IPS-NIHi11 (cell line): ENCODE measurements around the gene EBNA1BP2.
"Not testable (repeated sequence)": the region's sequence is repeated elsewhere in the genome, so short reads cannot be mapped to it uniquely, and the experiment has no call there.

Experiments used
- DNase-seq: peaks from one replicate; pipeline ENCODE4 v3.0.0; 2012; ENCODE audit warnings: mixed read lengths, low spot score

The EBNA1BP2 gene

DNA sequence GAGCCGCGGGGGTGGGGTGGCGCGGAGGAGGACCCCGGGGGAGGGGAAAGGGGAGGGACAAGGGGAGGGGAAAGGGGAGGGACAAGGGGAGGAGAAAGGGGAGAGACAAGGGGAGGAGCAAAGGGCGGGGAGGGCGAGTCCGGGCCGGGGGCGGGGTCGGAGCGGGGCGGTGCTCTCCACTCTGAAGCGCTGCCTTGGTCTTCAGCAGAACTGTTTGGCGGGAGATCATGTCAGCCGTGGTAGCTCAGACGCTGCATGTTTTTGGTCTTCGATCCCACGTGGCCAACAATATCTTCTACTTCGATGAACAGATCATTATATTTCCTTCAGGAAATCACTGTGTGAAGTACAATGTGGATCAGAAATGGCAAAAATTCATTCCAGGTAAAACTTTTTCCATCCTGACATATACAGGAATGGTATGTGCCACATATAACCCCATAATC is 460 bp upstream of the EBNA1BP2 start:
- DNase-seq, result peak; percentile 97

DNA sequence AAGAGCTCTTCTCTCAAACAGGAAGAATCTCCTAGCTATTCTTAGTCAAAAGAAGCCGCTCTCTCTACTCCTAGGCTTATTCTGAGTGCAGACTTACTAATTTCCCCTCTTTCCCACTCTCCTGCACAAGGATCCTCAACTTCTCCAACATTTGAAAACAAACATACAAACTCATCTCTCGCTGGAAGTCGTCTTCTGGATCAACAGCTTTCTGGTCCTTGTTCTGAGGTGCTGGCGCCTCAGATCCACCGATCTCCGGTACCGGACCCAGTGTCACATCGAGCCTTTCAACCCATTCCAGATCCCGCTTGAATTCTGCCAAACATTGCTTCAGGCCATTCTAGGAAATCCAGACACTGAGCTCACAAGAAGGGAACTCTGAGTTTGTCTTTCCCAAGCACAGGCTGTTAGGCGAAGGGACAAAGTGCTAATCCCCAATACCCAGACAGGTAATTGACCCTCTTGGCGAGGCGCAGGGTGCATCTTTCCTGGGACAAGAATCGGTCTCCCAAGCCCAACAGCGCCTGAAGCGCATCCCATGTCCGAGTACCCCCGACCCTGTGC is 696 bp downstream of the EBNA1BP2 start:
- DNase-seq, result peak; percentile 5

DNA sequence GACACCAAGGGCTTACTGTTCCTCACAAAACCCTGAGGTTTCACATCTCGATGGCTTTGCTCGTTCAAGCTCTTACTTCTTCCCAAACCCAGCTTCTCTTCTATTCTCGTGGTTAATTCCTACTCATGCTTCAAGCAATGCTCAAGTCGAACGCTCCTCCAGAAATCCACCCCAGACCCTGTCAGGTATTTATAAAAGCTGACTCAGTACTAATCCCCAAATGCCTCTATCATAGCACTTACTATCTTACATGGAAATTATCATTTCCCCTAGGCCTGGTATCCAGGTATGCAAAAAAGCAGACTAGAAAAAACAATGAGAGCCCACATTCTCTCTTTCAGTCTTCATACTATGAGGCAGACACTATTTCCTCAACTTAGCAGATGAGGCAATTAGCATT is 6.3 kb downstream of the EBNA1BP2 start:
- no peak for DNase-seq

DNA sequence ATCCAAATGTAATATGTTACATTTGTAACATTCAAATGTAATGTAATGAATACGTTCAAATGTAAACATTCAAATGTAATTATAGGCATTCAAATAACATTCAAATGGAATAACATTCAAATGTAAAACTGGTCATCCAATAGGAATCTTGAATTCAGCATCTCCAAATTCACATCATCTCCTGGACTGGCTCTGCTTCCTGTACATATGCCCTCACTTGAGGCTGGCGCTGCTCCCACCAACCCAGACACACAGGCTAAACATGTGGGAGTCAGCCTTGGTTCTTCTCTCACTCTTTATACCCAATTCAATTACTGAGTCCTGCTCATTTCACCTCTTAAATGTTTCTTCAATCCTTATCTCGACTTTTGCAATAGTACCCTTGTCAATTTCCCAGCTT is 6.9 kb downstream of the EBNA1BP2 start:
- DNase-seq, result no peak

DNA sequence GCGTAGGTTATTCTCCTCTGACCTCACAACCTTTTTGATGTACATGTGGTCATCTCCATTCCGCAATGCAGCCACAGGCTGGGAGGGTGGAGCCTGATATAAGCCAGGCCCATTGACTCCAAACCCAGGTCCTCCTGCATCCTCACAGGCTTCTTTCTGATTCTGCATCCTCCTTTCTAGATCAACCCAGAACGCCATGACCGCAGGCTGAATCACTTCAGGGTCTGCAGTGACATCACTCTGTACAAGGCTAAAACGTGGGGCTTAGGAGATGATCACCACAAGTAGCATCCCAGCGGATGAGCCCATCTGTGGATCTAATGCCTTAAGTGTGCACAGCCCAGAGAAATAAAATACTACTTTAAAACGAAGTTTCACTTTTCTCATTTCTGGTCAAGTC is 16.1 kb downstream of the EBNA1BP2 start:
- DNase-seq, result no peak

DNA sequence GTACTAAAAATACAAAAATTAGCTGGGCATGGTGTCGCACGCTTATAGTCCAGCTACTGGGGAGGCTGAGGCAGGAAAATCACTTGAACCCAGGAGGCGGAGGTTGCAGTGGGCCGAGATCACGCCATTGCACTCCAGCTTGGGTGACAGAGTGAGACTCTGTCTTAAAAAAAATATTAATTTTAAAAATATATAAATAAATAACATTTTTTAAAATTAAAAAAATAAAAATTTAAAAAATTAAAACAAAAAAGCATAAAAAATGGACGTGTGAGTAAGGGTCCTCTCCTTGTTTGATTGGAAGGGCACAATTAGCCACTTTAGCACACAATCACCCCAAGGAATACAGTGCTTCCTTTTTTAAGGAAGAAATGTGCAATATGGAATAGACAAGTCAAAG is 18.6 kb downstream of the EBNA1BP2 start:
- DNase-seq, result no peak

DNA sequence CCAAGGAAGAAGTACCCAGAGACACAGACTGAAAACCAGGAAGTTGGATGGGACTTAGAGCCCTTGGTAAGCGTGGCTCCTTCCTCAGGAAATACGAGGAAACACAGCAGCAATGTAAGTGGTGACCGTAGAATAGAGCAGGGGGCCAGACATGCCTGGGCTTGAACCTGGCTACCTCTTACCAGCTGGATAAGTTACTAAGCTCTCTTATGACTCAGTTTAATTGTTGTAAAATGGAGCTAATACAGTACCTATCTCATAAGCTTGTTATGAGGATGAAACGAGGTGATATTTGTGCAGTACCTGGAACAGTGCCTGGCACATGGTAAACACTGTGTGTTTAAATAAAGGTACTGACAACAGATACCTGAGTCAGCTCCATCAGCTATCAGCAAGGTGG is 19.2 kb downstream of the EBNA1BP2 start:
- no peak for DNase-seq

DNA sequence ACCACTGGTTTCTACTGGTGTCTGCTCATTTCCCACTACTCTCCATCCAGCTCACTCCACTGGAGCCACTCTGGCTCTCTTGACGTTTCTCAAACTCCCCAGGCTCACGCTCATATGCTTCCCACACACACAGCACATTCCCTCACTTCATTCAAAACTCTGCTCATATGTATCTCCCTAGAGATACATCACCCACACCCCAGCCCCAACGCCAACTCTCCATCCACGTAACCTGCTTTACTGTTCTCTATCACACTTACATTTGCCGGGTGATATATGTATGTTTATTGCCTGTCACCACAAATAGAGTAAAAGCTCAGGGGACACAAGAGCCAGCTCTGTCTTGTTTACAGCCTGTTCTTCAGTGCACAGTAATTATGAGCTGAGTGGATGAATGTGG is 22.2 kb downstream of the EBNA1BP2 start:
- no peak for DNase-seq

DNA sequence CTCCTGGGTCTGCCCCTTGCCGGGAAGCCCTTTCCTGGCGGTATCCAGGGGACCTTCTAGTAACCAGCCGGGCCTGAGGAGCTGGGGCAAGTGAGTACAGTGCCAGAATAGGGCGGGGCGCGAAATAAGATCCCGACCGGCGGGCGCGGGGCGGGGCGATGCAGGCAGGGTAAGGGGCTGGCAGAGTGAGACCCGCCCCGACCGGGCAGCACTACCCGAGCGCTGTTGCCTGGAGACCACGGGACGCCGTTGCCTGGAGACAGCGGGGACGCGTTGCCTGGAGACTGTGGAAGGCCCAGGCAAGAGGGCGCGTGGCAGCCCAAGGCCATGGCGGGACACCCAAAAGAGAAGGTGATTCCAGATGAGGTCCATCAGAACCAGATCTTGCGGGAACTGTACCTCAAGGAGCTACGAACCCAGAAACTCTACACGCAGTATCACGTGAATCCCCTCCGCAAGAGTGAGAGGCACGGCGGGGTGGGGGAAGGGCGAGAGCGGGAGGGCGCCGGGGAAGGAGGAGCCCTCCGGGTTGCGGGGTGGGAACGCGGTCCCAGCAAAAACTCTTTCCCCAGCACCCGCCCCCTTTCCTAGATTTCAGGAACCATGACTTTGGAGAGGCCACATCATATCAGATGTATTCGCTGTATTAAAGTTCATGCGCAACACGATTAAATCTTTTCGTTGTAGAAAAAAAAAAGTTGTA is 24.3 kb downstream of the EBNA1BP2 start:
- DNase-seq, result peak; percentile 97

DNA sequence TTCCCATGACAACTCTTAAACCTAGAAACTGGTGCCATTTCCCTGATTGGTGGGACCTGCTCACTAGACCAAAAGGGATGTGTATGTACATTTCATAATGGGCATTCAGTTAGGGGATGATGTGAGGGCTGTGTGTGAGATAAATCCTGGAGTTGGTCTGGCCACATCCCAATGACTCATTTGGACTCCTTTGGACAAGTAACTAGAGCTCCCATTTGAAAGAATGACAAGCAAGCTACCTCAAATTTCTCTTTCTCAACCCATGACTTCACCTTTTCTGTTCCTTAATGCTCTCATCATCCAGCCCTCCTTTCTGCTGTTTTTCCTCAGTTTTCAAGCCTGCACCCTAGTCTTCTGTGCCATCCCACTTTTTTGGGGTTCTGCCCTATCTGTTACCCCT is 27.9 kb downstream of the EBNA1BP2 start:
- DNase-seq, result no peak

DNA sequence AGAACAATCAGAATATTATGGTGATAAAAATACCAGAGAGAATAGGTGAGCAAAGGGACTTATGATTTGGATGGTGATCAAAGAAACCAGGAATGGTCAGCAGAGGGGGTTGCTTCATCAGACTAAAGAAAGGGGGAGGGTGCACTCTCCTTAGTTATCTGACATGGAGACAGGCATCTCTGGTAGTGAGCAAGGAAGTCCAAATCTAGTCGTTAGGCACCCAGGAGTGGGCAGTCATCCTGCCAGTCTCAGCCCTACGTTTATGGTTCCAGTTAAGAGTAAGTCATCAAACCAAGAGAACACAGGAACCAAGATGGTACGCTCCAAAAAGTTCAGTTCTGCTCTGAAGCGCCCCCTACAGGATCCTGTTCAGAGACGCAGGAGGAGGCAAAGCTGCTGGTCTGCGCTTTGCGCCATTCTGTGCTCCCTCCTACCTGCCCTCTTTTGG is 28.6 kb downstream of the EBNA1BP2 start:
- peak; percentile 35 for DNase-seq

DNA sequence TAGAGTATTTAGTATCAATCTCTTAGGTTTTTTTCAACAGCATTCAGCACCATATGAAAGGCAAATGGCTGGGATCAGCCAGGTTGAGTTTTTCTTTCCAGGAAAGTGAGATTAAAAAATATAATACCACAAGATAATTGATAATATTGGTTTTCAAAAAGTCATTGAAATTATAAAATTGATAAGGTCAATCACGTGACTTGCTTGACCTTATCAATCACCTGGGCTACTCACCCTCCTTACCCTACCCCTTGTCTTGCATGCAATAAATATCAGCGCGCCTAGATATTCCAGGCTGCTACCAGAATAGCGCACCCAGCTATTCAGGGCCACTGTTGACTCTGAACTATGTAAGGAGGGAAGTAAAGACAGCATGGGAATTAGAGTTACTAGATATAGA is 31.5 kb downstream of the EBNA1BP2 start:
- no peak for DNase-seq

DNA sequence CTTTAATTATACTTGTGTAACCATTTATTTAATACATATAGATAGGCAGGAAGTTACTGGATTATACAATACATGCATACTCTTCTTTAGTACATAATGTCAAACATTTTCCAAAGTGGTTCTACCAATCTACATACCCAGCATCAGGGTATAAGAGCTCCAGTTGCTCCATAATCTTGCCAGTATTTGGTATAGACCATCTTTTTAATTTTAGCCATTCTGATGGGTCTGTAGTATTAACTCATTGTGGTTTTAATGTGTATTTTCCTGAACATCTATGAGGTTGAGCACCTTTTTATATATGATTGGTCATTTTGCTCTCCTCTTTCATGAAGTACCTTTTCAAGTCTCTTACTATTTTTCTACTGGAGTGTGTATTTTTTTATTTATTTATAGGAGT is 32.1 kb downstream of the EBNA1BP2 start:
- no peak for DNase-seq

DNA sequence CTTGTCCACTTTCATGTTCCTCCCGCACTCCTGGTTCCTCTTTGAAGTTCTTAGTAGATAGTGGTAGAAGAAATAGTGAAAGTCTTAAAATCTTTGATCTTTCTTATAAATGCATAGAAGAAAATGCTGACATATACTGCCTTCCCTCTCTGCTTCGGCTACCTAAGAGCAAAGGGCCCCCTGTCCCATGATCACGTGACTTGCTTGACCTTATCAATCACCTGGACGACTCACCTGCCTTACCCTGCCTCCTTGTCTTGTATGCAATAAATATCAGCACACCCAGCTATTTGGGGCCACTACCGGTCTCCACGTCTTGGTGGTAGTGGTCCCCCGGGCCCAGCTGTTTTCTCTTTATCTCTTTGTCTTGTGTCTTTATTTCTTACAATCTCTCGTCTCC is 32.8 kb downstream of the EBNA1BP2 start:
- not testable (repeated sequence) for DNase-seq

DNA sequence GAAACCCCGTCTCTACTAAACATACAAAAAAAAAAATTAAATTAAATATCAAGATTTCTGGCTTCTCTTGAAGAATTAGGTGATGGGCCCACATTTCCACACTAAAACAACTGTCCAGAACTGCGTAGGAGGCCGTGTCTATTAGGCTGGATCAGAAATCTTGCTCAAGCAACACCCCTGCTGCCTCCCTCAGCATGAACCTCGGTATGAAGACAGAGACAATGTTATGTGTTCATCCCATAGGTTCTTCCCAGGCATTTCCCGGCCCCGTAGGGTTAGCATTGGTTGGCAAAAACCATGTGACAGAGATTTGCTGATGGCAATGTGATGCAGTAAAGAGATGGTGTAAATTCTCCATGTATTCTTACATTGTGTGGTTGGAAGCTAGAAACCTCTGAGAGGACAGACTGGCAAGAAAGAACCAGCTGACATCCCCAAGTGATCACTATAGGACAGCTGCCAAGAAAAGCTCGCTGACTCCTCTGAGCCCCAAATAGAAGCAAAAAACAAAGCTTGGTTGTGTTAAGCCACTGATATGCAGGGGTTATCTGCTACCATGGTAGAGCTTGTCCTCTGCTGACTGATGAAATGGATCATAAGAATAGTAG is 34.5 kb downstream of the EBNA1BP2 start:
- no peak for DNase-seq

DNA sequence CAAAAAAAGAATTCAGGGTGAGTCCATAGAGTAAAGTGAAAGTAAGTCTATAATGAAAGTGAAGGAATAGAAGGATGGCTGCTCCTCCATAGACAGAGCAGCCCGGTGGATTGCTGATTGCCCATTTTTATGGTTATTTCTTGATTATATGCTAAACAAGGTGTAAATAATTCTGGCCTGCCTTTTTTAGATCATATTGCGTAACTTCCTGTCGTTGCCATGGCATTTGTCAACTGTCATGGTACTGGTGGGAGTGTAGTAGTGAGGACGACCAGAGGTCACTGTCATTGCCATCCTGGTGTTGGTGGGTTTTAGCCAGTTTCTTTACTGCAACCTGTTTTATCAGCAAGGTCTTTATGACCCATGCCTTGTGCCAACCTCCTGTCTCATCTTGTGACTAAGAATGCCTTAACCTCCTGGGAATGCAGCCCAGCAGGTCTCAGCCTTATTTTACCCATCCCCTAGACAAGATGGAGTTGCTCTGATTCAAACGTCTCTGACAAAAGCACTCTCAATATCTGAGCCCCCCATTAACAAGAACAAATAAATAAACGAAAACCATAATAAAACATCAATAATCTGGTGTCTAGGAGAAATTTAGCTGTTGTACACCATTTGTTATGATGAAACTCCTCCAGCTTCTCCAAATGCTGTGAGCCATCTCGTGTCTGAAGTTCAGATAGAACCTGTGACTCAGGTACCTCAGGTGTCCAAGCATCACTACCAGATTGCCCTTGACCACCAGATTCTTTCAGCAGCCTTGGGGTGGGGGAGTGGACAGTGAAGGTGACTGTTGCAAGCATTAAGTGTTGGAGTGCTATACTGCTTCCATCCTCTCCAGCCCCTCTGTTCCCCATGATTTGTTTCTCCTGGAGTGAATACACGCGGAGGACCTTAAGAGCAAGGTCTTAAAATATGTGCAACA is 36.0 kb downstream of the EBNA1BP2 start:
- DNase-seq, result no peak

DNA sequence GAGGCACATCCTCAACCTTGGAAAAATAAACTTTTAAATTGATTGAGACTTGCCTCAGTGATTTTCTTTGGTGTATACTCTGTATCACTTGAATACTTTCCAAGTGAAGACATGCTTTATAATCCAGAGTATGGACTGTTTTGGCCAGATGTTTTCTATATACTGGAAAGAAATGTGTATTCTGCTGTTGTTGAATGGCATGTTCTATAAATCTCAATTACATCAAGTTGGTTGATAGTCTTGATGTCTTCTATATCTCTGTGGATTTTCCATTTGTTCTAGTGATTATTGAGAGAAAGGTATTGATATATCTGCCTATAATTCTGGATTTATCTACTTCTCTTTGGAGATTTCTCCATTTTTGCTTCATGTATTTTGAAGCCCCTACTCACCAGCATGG is 37.5 kb downstream of the EBNA1BP2 start:
- DNase-seq, result no peak

DNA sequence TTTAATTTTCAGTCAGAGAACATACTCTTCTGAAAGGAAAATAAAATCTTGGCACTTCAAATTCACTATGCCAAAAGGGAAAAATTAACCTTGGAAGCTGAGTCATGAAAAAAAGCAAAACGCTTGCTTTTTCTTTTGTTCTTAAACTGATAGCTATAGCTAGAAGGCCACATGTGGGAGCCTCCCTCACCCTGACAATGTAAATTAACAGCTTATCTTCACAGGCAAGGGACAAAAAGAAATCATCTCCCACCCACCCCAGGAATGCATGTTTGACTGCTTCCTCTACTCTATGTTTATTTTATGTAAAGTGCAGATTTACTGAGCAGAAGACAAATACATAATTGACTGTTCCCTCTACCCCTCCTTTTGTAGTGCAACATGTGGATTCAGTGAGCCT is 38.0 kb downstream of the EBNA1BP2 start:
- DNase-seq, result no peak

DNA sequence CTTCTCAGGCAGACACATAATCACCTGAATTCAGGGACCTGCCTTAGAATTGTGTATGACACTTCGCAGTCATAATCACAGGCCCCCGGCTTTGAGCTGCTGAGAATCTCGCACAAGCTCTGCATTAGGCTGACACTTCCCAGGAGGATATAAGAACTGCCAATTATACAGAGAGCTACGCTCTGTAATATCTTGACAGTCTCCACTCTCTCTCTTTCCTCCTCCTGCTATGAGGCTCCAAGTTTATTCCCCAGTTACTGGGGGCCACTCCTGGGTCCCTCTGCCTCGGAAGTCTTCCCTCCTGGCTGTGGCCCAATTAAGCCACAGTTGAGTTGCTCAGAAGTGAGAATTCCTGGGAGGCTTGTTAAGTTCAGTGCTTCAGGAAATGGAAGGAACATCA is 42.7 kb downstream of the EBNA1BP2 start:
- DNase-seq, result no peak

DNA sequence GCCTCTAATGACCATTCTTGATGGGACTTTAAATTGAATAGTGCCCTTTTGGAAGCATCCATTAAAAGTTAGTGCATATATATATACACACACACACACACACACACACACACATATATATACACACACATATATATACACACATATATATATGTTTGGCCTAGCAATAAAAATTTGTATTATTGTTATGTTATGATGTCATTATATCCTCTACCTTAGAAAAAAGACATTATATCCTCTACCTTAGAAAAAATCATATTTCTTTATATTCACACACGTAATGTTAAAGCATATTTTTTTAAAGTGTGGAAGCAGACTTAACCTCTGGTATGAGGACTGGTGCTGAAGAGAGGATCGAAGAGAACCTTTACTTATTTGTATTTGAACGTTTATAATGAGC is 43.3 kb downstream of the EBNA1BP2 start:
- DNase-seq, result no peak

DNA sequence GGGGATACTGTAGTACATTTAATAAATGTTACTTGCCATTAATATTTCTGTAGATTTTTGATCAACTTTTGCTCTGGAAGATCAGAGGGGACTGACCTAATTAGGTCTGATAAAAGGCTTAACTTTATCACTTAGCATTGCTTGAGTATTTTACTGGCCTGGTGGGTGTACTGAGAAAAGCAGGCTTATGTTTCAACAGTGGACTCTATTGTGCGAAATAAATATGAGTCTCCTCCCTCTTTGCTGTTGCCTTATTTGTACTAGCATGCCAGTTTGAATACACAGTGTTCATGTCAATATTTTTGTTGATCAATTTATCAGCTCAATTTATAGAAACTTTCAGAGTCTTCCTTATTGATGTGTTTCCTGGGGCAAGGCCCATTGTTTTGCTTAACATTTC is 49.1 kb downstream of the EBNA1BP2 start:
- DNase-seq, result no peak

DNA sequence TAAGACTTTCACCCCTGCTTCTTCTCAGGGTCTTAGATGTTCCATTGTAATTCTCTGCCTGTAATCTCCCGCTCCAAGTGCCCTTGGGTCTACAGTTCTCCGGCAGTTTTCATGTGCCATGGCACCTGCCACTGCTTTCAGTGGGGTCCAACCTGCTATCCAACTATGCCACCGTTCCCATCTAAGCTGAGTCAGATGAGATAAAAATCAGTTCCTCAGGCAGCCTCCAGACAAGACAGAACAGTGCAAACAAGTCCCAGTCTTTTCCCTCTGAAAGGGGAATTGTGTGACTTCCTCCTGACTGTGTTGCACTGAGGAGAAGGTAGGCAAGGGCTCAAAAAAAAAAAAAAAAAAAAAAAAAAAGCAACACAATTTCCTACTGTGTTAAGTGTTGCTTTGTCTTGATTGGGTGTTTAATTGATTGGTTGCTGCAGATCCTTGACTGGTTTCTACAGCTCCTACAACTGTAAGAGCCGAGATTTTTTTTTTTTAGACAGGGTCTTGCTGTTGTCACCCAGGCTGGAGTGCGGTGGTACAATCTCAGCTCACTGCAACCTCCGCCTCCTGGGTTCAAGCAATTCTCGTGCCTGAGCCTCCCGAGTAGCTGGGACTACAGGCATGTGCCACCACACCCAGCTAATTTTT is 50.7 kb downstream of the EBNA1BP2 start:
- DNase-seq, result no peak
